ENCODE results near the gene OR4F16.
"Not testable (repeated sequence)": the region's sequence is repeated elsewhere in the genome, so short reads cannot be mapped to it uniquely, and the experiment has no call there.

OR4F16 gene, protein sequence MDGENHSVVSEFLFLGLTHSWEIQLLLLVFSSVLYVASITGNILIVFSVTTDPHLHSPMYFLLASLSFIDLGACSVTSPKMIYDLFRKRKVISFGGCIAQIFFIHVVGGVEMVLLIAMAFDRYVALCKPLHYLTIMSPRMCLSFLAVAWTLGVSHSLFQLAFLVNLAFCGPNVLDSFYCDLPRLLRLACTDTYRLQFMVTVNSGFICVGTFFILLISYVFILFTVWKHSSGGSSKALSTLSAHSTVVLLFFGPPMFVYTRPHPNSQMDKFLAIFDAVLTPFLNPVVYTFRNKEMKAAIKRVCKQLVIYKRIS

GRCh38 chr1:686554-686953 is at the start of gene OR4F16:
Gene OR4F16 (minus strand): TSS chr1:686654. CDS start chr1:686654, 0 bp downstream.
- not testable (repeated sequence) for DNase-seq

DNA sequence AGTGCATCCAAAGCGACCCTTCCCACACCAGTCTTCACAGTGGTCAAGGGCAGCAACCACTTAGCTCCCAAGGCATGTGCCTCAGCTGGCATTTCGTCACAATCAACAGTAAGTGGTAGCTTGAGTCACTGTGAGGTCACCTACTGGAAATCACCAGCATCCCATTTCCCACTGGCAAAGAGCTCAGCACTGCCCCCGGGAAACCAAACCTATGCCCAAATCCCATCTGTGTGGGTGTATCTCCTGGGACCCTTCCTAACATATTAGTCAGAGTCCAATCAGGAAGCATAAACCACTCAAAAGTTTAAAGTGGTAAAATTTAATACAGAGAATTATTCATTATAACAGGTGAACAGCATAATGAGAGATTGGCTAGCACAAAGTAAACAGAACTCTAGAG is 47.2 kb upstream of the OR4F16 start:
- not testable (repeated sequence) for DNase-seq

DNA sequence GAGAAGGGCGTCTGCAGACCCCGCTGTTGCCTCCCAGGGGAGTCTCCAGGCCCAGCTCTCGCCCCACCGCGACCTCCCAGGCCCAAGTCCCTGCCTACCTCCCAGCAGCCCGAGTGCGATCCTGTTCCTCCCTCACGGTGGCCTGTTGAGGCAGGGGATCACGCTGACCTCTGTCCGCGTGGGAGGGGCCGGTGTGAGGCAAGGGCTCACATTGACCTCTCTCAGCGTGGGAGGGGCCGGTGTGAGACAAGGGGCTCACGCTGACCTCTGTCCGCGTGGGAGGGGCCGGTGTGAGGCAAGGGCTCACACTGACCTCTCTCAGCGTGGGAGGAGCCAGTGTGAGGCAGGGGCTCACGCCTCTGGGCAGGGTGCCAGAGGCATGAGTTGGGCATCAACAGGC is 40.6 kb upstream of the OR4F16 start:
- not testable (repeated sequence) for DNase-seq

All from NCI-H1092 (cell line).